ENCODE data around the gene WWOX. TPM values are rescaled to one million over a fixed set of nuclear protein-coding genes. Genes with fewer than 3 reads are reported as not detected.

WWOX gene
- total RNA-seq, 1 experiment from 2014 or later = 79.9 TPM

DNA sequence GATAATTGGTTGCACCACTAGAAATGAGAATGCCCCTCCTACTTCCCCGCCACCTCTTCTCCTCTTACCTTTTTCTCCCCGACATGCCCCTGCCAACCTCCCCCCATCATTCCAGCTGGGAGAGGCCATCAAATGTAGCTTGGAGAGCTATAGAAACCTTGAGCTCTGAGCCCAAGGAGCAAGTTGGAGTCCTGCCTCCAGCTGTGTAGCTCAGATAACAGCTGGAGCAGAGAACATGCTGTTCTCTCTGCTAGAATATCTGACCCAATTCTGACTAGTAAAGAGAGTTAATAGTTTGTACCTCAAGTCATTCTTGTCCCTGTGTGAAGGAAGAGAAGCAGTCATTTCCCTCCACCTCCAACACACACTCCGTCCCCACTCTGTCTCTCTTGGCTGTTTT, 1010.8 kb downstream of the WWOX start:
- BruUV-seq (replicated peaks) = no TSS peak
- Histone ChIP-seq H3K9me3 (ENCODE audit: low read depth, low read length, poor library complexity, severe bottlenecking) (no peaks in the 10 kb centered on the region), H3K36me3 (ENCODE audit: insufficient read depth, low read length, poor library complexity, severe bottlenecking) (no peaks in the 10 kb centered on the region), H3K4me1 (ENCODE audit: insufficient read depth, low read length, poor library complexity, severe bottlenecking) (no peaks in the 10 kb centered on the region), H3K4me3 (ENCODE audit: low read depth, low read length, poor library complexity, severe bottlenecking) (no peak overlapping the region), H3K27me3 (replicated peaks; ENCODE audit: insufficient read depth, low read depth, low read length, poor library complexity) (no peaks in the 10 kb centered on the region), H3K27ac (ENCODE audit: low read depth, low read length, poor library complexity, severe bottlenecking) (no peak overlapping the region)
- ChIA-PET CTCF (no interaction called here), POLR2A (ENCODE audit: low non-redundant PET) (no interaction called here)
- intact Hi-C loops (cut with micrococcal nuclease; ENCODE audit: unreplicated experiment) = no loop called here
- no peak for TF ChIP-seq EZH2 (IDR thresholded peaks at IDR 0.05; ENCODE audit: borderline replicate concordance, low read depth, low read length, poor library complexity, severe bottlenecking)
- TF ChIP-seq, protein P1, sequence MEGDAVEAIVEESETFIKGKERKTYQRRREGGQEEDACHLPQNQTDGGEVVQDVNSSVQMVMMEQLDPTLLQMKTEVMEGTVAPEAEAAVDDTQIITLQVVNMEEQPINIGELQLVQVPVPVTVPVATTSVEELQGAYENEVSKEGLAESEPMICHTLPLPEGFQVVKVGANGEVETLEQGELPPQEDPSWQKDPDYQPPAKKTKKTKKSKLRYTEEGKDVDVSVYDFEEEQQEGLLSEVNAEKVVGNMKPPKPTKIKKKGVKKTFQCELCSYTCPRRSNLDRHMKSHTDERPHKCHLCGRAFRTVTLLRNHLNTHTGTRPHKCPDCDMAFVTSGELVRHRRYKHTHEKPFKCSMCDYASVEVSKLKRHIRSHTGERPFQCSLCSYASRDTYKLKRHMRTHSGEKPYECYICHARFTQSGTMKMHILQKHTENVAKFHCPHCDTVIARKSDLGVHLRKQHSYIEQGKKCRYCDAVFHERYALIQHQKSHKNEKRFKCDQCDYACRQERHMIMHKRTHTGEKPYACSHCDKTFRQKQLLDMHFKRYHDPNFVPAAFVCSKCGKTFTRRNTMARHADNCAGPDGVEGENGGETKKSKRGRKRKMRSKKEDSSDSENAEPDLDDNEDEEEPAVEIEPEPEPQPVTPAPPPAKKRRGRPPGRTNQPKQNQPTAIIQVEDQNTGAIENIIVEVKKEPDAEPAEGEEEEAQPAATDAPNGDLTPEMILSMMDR (conservative IDR thresholded peaks at IDR 0.05; ENCODE audit: low read depth, low read length) = no peak
- no peak for DNase-seq (ENCODE audit: low spot score)

DNA sequence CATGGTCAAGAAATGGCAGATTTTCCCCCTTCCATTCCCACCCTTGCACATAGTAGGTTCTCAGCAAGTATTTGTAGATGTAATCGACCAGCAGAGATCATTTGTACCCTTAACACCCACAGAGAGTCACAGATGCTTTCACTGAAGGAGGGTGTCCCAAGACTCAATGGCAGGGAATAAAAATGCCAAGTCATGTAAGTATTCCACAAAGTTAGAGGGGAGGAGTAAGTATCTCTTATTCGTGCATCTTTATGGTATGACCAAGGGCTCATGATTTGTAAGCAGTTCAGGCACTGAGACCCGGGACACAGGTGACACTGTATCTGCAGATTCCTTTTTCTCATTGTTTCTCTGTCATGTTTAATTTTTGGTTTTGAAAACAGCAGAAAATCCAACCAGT, 1011.5 kb downstream of the WWOX start:
- TF ChIP-seq, protein P1 (conservative IDR thresholded peaks at IDR 0.05; ENCODE audit: low read depth, low read length) = no peak
- no peak for TF ChIP-seq EZH2 (IDR thresholded peaks at IDR 0.05; ENCODE audit: borderline replicate concordance, low read depth, low read length, poor library complexity, severe bottlenecking)
- Histone ChIP-seq H3K9me3 (ENCODE audit: low read depth, low read length, poor library complexity, severe bottlenecking) (no peaks in the 10 kb centered on the region), H3K4me1 (ENCODE audit: insufficient read depth, low read length, poor library complexity, severe bottlenecking) (no peaks in the 10 kb centered on the region), H3K4me3 (ENCODE audit: low read depth, low read length, poor library complexity, severe bottlenecking) (no peak overlapping the region), H3K27me3 (replicated peaks; ENCODE audit: insufficient read depth, low read depth, low read length, poor library complexity) (no peaks in the 10 kb centered on the region), H3K27ac (ENCODE audit: low read depth, low read length, poor library complexity, severe bottlenecking) (no peak overlapping the region), H3K36me3 (ENCODE audit: insufficient read depth, low read length, poor library complexity, severe bottlenecking) (no peaks in the 10 kb centered on the region)
- BruUV-seq (replicated peaks) = no TSS peak
- ChIA-PET CTCF (no interaction called here), POLR2A (ENCODE audit: low non-redundant PET) (no interaction called here)
- intact Hi-C loops (cut with micrococcal nuclease; ENCODE audit: unreplicated experiment) = no loop called here
- no peak for DNase-seq (ENCODE audit: low spot score)

GRCh38 chr16:79112462-79112861, 1013.0 kb downstream of the WWOX start:
- H3K9me3 ChIP-seq (ENCODE audit: low read depth, low read length, poor library complexity, severe bottlenecking) = peaks cover 6% of the 10 kb centered on the region
- H3K27me3 ChIP-seq (replicated peaks; ENCODE audit: insufficient read depth, low read depth, low read length, poor library complexity) = no peaks in the 10 kb centered on the region
- TF ChIP-seq EZH2 (IDR thresholded peaks at IDR 0.05; ENCODE audit: borderline replicate concordance, low read depth, low read length, poor library complexity, severe bottlenecking) = no peak
- TF ChIP-seq, protein P1 (conservative IDR thresholded peaks at IDR 0.05; ENCODE audit: low read depth, low read length) = no peak
- no TSS peak for BruUV-seq (replicated peaks)
- H3K36me3 ChIP-seq (ENCODE audit: insufficient read depth, low read length, poor library complexity, severe bottlenecking) = no peaks in the 10 kb centered on the region
- H3K4me3 ChIP-seq (ENCODE audit: low read depth, low read length, poor library complexity, severe bottlenecking) = no peak overlapping the region
- intact Hi-C loops (cut with micrococcal nuclease; ENCODE audit: unreplicated experiment) = no loop called here
- ChIA-PET CTCF (no interaction called here), POLR2A (ENCODE audit: low non-redundant PET) (no interaction called here)
- no peak for DNase-seq (ENCODE audit: low spot score)
- no peaks in the 10 kb centered on the region for H3K4me1 ChIP-seq (ENCODE audit: insufficient read depth, low read length, poor library complexity, severe bottlenecking)
- no peak overlapping the region for H3K27ac ChIP-seq (ENCODE audit: low read depth, low read length, poor library complexity, severe bottlenecking)

Measured in A673 (cell line).